Thyroid gland (tissue), 4 donors: ENCODE results near the gene OPN1LW.

Source experiments
- POLR2A ChIP-seq, 2 donors: fragments of 450-650 bp; IDR thresholded peaks; one replicate each; pipeline ENCODE4 v1.6.1; 2017; ENCODE audit warnings: antibody characterized with exemption in 2 of 2, mild to moderate bottlenecking in 2 of 2, moderate library complexity in 1 of 2
- TF ChIP-seq, protein P1 (sequence below), 6 experiments: fragments of 200-600 bp in 3 of 6; fragments of 450-650 bp in 3 of 6; sonication (generic) in 3 of 6; IDR thresholded peaks; one replicate each; pipeline ENCODE4 v1.5.1; 2016 to 2019; ENCODE audit warnings: antibody characterized with exemption in 6 of 6, mild to moderate bottlenecking in 2 of 6, inconsistent platforms in 1 of 6, moderate library complexity in 1 of 6

DNA sequence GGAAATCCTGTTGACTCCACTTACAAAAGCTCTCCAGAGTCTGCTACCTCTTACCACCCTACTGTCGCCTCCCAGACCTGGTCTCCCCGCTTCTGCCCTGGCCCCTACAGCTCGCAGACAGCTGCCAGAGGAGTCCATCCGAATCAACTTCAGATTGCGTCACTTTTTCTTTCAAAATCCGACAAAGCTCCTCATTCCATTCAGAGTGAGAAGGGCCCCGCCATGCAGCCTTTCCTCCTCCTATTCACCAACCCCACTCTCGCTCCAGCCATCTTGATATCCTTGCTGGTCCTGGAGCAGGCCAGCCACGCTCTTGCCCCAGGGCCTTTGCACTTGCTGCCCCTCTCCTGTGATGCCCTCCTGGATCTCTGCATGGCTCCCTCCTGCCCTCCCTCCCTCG lies 5.2 kb upstream of the OPN1LW start:
- TF ChIP-seq, protein P1, sequence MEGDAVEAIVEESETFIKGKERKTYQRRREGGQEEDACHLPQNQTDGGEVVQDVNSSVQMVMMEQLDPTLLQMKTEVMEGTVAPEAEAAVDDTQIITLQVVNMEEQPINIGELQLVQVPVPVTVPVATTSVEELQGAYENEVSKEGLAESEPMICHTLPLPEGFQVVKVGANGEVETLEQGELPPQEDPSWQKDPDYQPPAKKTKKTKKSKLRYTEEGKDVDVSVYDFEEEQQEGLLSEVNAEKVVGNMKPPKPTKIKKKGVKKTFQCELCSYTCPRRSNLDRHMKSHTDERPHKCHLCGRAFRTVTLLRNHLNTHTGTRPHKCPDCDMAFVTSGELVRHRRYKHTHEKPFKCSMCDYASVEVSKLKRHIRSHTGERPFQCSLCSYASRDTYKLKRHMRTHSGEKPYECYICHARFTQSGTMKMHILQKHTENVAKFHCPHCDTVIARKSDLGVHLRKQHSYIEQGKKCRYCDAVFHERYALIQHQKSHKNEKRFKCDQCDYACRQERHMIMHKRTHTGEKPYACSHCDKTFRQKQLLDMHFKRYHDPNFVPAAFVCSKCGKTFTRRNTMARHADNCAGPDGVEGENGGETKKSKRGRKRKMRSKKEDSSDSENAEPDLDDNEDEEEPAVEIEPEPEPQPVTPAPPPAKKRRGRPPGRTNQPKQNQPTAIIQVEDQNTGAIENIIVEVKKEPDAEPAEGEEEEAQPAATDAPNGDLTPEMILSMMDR (IDR thresholded peaks at IDR 0.05): no peak
- TF ChIP-seq POLR2A (IDR thresholded peaks at IDR 0.05): no peak
